DND-41 (cell line): Measurements from ENCODE around the gene PTPRK.

ENCODE experiments used
- CTCF ChIP-seq: IDR thresholded peaks from 2 replicates; pipeline ENCODE4 v1.5.1; 2012; ENCODE audit warnings: borderline replicate concordance, low read length, moderate library complexity, mild to moderate bottlenecking; ENCODE audit not compliant: poor library complexity, severe bottlenecking; ENCODE audit errors: extremely low read depth
- EZH2 ChIP-seq: IDR thresholded peaks from 3 replicates; pipeline ENCODE4 v1.6.1; 2012; ENCODE audit warnings: borderline replicate concordance, low read depth, mild to moderate bottlenecking, moderate library complexity, low read length, inconsistent platforms; ENCODE audit not compliant: severe bottlenecking

GRCh38 chr6:128380891-128381290, 139.5 kb downstream of the PTPRK start:
- no peak for TF ChIP-seq CTCF
- TF ChIP-seq EZH2: no peak
